GM12874 (cell line): ENCODE measurements around the gene ABHD17B.

Experiments
- CTCF ChIP-seq: IDR thresholded peaks from 2 replicates; pipeline ENCODE4 v1.5.1; 2011; ENCODE audit warnings: low read depth, mild to moderate bottlenecking, control low read depth, low read length, moderate library complexity; ENCODE audit not compliant: insufficient read depth

The ABHD17B gene

GRCh38 chr9:71924576-71924975, 13.6 kb upstream of the ABHD17B start:
- no peak for TF ChIP-seq CTCF

GRCh38 chr9:71921190-71921814, 10.3 kb upstream of the ABHD17B start:
- no peak for TF ChIP-seq CTCF

GRCh38 chr9:71920456-71921189, 9.6 kb upstream of the ABHD17B start:
- no peak for TF ChIP-seq CTCF

- no peak for TF ChIP-seq CTCF
Observed at GRCh38 chr9:71918419-71918818, 7.4 kb upstream of the ABHD17B start.

- TF ChIP-seq CTCF: no peak
Observed at GRCh38 chr9:71916834-71917534, 6.0 kb upstream of the ABHD17B start.

- no peak for TF ChIP-seq CTCF
Observed at GRCh38 chr9:71915495-71915894, 4.5 kb upstream of the ABHD17B start.

- TF ChIP-seq CTCF: no peak
Observed at GRCh38 chr9:71911908-71912335, 929 bp upstream of the ABHD17B start.
